Kidney (tissue), 14 donors: Measurements from ENCODE around the gene PEAK1. TPM values are rescaled to one million over a fixed set of nuclear protein-coding genes. Genes with fewer than 3 reads are reported as not detected.

ENCODE experiments used
- DNase-seq, 5 donors: peaks; one replicate each; pipeline ENCODE4 v3.0.0-alpha.2; 2013 to 2020
- FAIRE-seq: peaks from 2 replicates; lab custom pipeline; 2012; peaks lifted over from hg19 to GRCh38; lab: Jason Lieb, UNC
- H3K27ac ChIP-seq, 2 donors: one replicate each; pipeline ENCODE4 v1.7.0; 2013; ENCODE audit warnings: low read depth in 2 of 2, low read length in 2 of 2, inconsistent platforms in 1 of 2
- H3K27me3 ChIP-seq: one replicate; pipeline ENCODE4 v1.7.1; 2013; ENCODE audit warnings: low read length, inconsistent platforms; ENCODE audit not compliant: control insufficient read depth, insufficient read depth
- H3K36me3 ChIP-seq, 3 donors: one replicate each; pipeline versions ENCODE4 v1.7.0 to v1.7.1; 2013; ENCODE audit warnings: low read length in 3 of 3, control low read depth in 1 of 3, inconsistent platforms in 1 of 3; ENCODE audit not compliant: insufficient read depth in 3 of 3, control insufficient read depth in 2 of 3
- H3K4me1 ChIP-seq, 3 donors: one replicate each; pipeline versions ENCODE4 v1.7.0 to v1.7.1; 2013; ENCODE audit warnings: low read length in 3 of 3, inconsistent platforms in 1 of 3, low read depth in 1 of 3; ENCODE audit not compliant: control insufficient read depth in 2 of 3, insufficient read depth in 2 of 3
- H3K4me3 ChIP-seq, 3 donors: one replicate each; pipeline versions ENCODE4 v1.7.0 to v1.8.1; 2013; ENCODE audit warnings: low read length in 3 of 3, control low read depth in 1 of 3, inconsistent platforms in 1 of 3
- H3K9ac ChIP-seq, 3 donors: one replicate each; pipeline versions ENCODE4 v1.7.0 to v1.7.1; 2013; ENCODE audit warnings: low read length in 3 of 3, control low read depth in 1 of 3, inconsistent platforms in 1 of 3
- H3K9me3 ChIP-seq, 3 donors: one replicate each; pipeline versions ENCODE4 v1.7.0 to v1.7.1; 2013; ENCODE audit warnings: low read length in 3 of 3, control low read depth in 1 of 3, inconsistent platforms in 1 of 3; ENCODE audit not compliant: control insufficient read depth in 2 of 3, insufficient read depth in 1 of 3
- CTCF ChIP-seq: IDR thresholded peaks from 3 replicates; pipeline ENCODE4 v1.5.1; 2012; ENCODE audit warnings: mild to moderate bottlenecking, moderate library complexity, borderline replicate concordance; ENCODE audit not compliant: insufficient read depth; ENCODE audit errors: extremely low read depth
- intact Hi-C: fragments of 100-400 bp; cut with DNase I; formaldehyde crosslinking; loops from one replicate; pipeline ENCODE4 v1.11.1; 2022
- polyA plus RNA-seq: library from polyadenylated mRNA; stranded (reverse); fragments of 350-450 nt; fragmentation: Illumina TruSeq; extraction: RNeasy Lipid Tissue Mini Kit (QIAGEN cat#74804); gene quantifications from one replicate; pipeline ENCODE4 v1.2.3, GENCODE V29; 2014; ENCODE audit warnings: low read depth, low replicate concordance; ENCODE audit not compliant: insufficient read depth
- total RNA-seq: library from RNA; stranded (reverse); fragmentation: NEBNext Ultra II Directional; extraction: Animal tissue kit (Norgen Biotek cat#: 25700); gene quantifications from one replicate; pipeline ENCODE4 v1.2.1, GENCODE V29; 2021
- donor health status: control.
- donor health status: control.
- donor health status: control.
- donor health status: control.
- donor health status: control.
- donor health status: DM: yes; HTN: yes; CAD: no.
- donor health status: Normal renal cell carcinoma (clear cell type).

The PEAK1 gene
- total and polyA plus RNA-seq, 2 donors from 2014 or later = 2.9 to 50.3 TPM

DNA sequence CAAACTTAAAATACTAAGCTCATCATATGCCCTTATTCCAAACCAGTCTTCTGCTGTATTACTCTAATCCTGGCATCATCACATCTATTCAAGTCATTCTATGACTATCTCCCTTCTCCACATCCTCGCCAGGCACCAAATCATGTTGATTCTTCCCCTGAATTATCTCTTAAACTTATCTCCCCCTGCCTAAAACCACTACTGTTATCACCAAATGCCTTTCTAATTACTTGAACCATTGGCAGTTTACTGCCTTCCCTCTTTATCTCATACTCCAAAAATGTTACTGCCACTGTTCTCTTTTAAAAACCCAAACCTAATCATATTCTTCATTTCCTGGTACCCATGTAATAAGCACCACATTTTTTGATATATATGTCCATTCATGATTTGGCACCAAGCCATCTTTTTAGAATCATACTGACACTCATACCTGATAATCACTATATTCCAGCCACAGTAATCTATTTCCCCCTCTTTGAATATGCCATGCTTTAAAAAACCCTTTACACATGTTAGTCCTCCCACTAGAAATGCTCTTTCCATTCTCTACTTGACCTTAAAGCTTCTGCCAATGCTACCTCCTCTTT lies 126.8 kb downstream of the PEAK1 start:
- Histone ChIP-seq H3K36me3 (no peaks in the 10 kb centered on the region), H3K4me3 (no peak overlapping the region), H3K27me3 (no peaks in the 10 kb centered on the region), H3K4me1 (no peaks in the 10 kb centered on the region), H3K9ac (no peak overlapping the region), H3K9me3 (no peaks in the 10 kb centered on the region), H3K27ac (no peak overlapping the region)
- intact Hi-C loops = no loop called here
- no peak for DNase-seq
- TF ChIP-seq CTCF = no peak
- no peak for FAIRE-seq

DNA sequence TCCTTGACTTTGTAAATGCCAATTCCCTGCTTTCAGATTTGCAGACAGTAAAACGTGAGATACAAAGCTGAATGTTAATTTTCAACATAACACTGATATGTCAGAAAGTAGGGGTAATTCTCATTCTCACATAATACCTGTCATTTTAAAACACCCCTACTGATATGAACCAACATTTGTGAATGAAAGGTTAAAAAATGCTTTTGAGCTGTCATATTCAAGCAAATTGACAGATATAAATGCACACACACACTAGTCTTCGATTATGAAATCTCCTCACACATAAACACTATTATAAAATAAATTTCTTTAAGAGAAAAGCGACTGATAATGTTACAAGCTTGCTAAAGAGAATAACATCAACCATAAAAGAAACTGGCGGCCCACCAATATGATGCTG lies 128.8 kb downstream of the PEAK1 start:
- no peak for FAIRE-seq
- Histone ChIP-seq H3K9me3 (no peaks in the 10 kb centered on the region), H3K27me3 (no peaks in the 10 kb centered on the region), H3K4me1 (no peaks in the 10 kb centered on the region), H3K9ac (no peak overlapping the region), H3K36me3 (no peaks in the 10 kb centered on the region), H3K27ac (no peak overlapping the region), H3K4me3 (no peak overlapping the region)
- no peak for DNase-seq
- intact Hi-C loops = no loop called here
- no peak for TF ChIP-seq CTCF

- no peak overlapping the region for H3K27ac ChIP-seq
- intact Hi-C loops = no loop called here
Measured at GRCh38 chr15:77287385-77287784, 132.5 kb downstream of the PEAK1 start.

More at GRCh38 chr15:77287385-77287784, 132.5 kb downstream of the PEAK1 start:
- no peak overlapping the region for H3K4me3 ChIP-seq
- H3K9me3 ChIP-seq = no peaks in the 10 kb centered on the region
- no peak for TF ChIP-seq CTCF
- H3K27me3 ChIP-seq = no peaks in the 10 kb centered on the region
- DNase-seq (no peak), FAIRE-seq (no peak)
- H3K9ac ChIP-seq = no peak overlapping the region
- no peaks in the 10 kb centered on the region for H3K36me3 ChIP-seq
- no peaks in the 10 kb centered on the region for H3K4me1 ChIP-seq
